Measurements from ENCODE around the gene CD2.

Gene CD2

GRCh38 chr1:116754198-116754977 is at the start of gene CD2:
Gene CD2 (plus strand): TSS chr1:116754430. CDS start chr1:116754493, 63 bp downstream.
- DNase-seq: no peak

- no peak for DNase-seq
Observed at GRCh38 chr1:116706123-116706522, 48.1 kb upstream of the CD2 start.

GRCh38 chr1:116706841-116707240 is 47.4 kb upstream of the CD2 start:
- DNase-seq: no peak

GRCh38 chr1:116708255-116708900 is 45.9 kb upstream of the CD2 start:
- DNase-seq: no peak

GRCh38 chr1:116709666-116710167 is 44.5 kb upstream of the CD2 start:
- DNase-seq: no peak

- DNase-seq: no peak
Observed at GRCh38 chr1:116710420-116711262, 43.6 kb upstream of the CD2 start.

- DNase-seq: peak; percentile 26
Observed at GRCh38 chr1:116711263-116711840, 42.9 kb upstream of the CD2 start.

GRCh38 chr1:116712510-116712909 is 41.7 kb upstream of the CD2 start:
- DNase-seq: no peak

- DNase-seq: no peak
Observed at GRCh38 chr1:116713474-116713873, 40.8 kb upstream of the CD2 start.

GRCh38 chr1:116716391-116716790 is 37.8 kb upstream of the CD2 start:
- DNase-seq: no peak

GRCh38 chr1:116717318-116717717 is 36.9 kb upstream of the CD2 start:
- DNase-seq: no peak

- DNase-seq: no peak
Observed at GRCh38 chr1:116720364-116721038, 33.7 kb upstream of the CD2 start.

- no peak for DNase-seq
Observed at GRCh38 chr1:116721039-116721405, 33.2 kb upstream of the CD2 start.

GRCh38 chr1:116721451-116722007 is 32.7 kb upstream of the CD2 start:
- no peak for DNase-seq

- DNase-seq: no peak
Observed at GRCh38 chr1:116722016-116722838, 32.0 kb upstream of the CD2 start.

- peak; percentile 63 for DNase-seq
Observed at GRCh38 chr1:116724765-116725375, 29.4 kb upstream of the CD2 start.

- no peak for DNase-seq
Observed at GRCh38 chr1:116725798-116726197, 28.4 kb upstream of the CD2 start.

GRCh38 chr1:116726872-116727820 is 27.1 kb upstream of the CD2 start:
- DNase-seq: no peak

GRCh38 chr1:116731439-116731838 is 22.8 kb upstream of the CD2 start:
- DNase-seq: no peak

- DNase-seq: no peak
Observed at GRCh38 chr1:116732726-116733125, 21.5 kb upstream of the CD2 start.

Data from NCI-H187 treated with DMSO at 0.1 percent for 48 hours (cell line).